ENCODE results near the gene OR6X1.

DNA sequence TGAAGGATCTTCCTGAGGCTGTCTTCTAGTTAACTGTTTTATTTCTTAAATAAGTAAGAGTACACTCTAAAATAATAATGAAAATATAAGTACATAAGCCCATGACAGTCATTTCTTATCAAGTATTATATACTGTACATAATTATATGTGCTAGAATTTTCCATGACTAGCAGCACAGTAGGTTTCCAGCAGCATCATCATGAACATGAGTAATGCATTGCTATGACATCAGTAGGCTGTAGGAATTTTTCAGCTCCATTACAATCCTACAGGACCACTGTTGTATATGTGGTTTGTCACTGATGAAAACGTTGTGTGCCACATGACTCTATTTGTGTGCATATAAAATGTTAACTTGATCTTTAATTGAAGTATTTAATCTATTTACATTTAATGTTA, 34.9 kb downstream of the OR6X1 start:
- TF ChIP-seq POLR2AphosphoS5 (IDR thresholded peaks at IDR 0.05; ENCODE audit: borderline replicate concordance, low read depth, low read length) (no peak), EZH2 (IDR thresholded peaks at IDR 0.05) (no peak)

Measured in SK-N-MC (cell line).